Stimulated activated CD4-positive, alpha-beta T cell treated with anti-CD3 and anti-CD28 coated beads, Interleukin-2, amount 100 ng/mL, for 48 hours (primary cell): Measurements from ENCODE around the gene GANC.
"Not testable (repeated sequence)": the region's sequence is repeated elsewhere in the genome, so short reads cannot be mapped to it uniquely, and the experiment has no call there.

Experiments
- DNase-seq, 2 donors: peaks; one replicate each; pipeline ENCODE4 v3.0.0-alpha.2; 2020

The GANC gene, protein sequence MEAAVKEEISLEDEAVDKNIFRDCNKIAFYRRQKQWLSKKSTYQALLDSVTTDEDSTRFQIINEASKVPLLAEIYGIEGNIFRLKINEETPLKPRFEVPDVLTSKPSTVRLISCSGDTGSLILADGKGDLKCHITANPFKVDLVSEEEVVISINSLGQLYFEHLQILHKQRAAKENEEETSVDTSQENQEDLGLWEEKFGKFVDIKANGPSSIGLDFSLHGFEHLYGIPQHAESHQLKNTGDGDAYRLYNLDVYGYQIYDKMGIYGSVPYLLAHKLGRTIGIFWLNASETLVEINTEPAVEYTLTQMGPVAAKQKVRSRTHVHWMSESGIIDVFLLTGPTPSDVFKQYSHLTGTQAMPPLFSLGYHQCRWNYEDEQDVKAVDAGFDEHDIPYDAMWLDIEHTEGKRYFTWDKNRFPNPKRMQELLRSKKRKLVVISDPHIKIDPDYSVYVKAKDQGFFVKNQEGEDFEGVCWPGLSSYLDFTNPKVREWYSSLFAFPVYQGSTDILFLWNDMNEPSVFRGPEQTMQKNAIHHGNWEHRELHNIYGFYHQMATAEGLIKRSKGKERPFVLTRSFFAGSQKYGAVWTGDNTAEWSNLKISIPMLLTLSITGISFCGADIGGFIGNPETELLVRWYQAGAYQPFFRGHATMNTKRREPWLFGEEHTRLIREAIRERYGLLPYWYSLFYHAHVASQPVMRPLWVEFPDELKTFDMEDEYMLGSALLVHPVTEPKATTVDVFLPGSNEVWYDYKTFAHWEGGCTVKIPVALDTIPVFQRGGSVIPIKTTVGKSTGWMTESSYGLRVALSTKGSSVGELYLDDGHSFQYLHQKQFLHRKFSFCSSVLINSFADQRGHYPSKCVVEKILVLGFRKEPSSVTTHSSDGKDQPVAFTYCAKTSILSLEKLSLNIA (N-terminal part only)

GRCh38 chr15:42272939-42273899 is at the start of gene GANC, which contains the start of gene TMEM87A:
Gene GANC, plus strand, starts transcription at chr15:42273201. Its CDS starts 1,281 bp downstream, at chr15:42274482.
Gene TMEM87A, minus strand, starts transcription at chr15:42273433. Its CDS starts 35 bp downstream, at chr15:42273398.
- DNase-seq = peak; percentile 87 to 90

DNA sequence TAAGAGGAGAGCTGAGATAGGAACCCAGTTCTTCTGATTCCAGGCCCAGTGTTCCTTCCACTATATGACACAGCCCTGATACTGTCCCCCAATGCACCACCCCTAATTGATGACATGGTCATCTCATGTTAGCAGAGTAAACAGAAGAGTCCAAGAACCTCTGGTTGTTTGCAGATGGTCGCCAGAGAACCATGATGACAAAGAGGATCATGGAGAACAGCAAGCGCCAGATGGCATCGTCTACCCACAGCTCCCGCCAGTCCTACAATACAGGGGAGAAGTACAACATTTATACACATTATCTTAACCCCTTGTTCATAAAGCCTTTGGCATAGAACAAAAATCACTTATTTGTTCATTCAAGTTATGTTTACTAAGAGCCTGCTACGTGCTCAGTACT is 46.4 kb upstream of the GANC start:
- no peak for DNase-seq

DNA sequence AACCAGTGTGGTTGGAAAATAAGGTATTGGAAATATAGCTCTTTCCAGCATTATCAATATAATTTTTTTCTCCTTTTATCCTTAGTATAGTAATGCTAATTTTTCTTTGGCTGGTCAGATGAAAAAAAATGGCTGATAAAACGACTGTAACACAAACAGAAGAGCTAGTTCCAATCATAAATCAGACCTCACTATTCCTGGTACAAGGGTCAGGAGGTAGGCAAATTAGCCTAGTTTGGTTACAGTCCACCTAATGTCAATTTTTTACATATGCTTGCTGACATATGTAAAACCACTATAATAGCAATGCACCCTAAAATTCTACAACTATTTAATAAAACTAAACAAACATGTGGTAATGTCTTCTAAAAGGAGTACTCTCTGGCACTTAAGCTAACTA is 45.0 kb upstream of the GANC start:
- no peak for DNase-seq

DNA sequence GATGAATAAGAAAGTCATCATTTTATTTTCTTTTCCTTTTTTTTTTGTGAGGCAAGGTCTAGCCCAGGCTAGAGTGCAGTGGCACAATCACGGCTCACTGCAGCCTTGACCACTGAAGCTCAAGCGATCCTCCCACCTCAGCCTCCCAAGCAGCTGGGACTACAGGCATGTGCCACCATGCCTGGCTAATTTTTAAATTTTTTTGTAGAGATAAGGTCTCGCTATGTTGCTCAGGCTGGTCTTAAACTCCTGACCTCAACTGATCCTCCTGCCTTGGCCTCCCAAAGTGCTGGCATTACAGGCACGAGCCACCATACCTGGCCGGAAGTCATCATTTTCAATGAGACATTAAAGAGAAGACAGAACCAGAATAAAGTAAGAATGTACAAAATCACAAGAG is 44.0 kb upstream of the GANC start:
- DNase-seq = not testable (repeated sequence)

- no peak for DNase-seq
Measured at GRCh38 chr15:42231088-42231487, 41.9 kb upstream of the GANC start.

DNA sequence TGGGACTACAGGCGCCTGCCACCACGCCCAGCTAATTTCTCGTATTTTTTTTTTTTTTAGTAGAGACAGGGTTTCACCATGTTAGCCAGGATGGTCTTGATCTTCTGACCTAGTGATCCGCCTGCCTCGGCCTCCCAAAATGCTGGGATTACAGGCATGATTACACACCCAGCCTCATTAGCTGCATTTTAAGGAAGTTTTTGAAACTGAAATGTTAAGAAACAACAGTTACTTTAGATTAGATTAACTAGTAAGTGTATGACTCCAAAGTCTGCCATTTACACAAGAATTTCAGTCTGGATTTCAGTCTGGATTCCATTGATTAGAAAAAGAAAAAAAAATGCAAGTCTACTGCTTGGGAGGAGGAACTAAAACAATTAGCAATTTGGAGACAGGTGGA is 40.4 kb upstream of the GANC start:
- no peak for DNase-seq

DNA sequence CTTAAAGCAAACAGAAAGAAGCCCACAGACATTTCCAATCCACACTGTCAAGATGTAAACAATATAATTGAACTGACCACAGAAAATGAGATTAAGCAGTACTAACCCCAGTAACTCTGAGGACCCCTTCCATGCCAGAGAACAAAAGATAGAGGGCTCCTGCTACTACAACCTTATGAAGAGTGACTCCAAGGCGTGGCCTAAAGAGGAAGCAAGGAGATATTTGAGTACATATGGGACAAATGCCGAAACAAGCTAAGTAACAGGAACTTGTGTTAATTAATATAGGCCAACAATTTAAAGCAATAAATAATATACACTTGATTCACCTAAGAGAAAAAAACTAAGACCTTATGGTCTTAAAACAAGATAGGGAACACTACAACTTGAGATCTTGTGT is 39.9 kb upstream of the GANC start:
- no peak for DNase-seq

DNA sequence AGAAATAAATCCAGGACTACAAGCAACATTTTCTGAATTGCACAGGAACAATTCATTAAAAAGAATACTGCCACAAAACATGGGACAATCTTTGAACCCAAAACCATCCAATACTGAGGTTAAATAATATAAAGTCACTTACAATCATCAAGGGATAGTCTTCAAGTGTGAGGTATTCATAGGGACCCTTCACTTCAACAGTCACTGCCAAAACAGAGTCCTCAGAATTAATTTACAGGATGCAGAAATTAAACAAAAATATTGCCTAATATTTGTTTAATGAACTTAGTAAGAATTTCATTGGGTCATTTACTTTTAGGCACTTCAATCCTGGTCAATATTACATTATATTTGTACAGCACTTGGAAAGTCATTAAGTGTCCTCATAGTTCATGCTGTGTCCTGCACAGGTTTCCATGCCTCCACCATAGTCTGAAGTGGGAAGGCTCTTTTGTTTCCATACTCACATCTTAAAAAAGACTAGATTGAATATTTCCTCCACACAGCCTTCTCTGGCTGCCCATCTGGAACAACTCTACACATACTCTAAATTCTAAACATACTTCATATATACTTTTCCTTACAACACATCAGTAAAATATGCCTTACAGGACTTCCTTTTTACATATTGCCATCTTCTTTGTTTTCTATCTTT is 33.3 kb upstream of the GANC start:
- no peak for DNase-seq

DNA sequence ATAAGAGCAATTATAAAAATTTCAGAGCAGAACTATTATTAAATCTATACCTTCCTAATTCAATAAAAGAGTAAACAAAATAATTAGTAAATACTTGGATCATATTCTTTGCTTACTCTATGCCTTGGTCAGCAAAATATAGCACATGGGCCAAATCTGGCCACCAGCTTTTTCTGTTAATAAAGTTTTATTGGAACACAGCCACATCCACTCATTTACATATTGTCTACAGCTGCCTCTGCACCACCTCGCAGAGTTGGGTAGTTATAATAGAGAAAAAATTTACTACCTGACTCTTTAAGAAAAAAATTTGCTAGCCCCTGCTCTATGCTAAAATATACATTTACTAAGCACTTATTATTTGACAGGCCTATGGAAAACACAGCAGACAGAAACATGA is 32.2 kb upstream of the GANC start:
- DNase-seq = no peak

DNA sequence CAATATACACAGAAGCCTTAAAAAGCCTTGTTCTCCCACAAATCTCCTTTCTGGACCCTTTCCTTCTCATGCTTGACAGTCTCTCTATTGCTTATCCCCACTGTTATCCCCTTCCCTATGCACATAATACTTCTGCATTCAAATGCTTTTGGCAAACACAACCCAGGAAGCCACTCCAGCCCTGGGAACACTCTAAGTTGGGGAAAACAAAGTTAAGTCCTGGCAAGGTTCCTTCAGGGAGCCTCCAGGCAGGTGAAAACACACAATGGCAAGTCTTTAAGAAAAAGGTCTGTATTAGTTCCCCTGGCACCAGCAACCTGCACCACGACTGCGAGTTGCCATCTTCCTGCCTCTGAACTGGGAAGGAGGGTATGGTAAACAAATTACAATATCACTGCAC is 19.7 kb upstream of the GANC start:
- no peak for DNase-seq

DNA sequence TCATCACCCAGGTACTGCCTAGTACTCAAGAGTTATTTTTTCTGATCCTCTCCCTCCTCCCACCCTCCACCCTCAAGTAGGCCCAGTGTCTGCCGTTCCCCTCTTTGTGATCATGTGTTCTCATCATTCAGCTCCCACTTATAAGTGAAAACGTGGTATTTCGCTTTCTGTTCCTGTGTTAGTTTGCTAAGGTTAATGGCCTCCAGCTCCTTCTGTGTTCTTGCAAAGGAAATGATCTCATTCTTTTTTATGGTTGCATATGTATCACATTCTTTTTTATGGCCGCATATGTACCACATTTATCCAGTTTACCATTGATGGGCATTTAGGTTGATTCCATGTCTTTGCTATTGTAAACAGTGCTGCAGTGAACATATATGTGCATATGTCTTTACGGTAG is 8.2 kb upstream of the GANC start:
- no peak for DNase-seq

GRCh38 chr15:42267286-42267685 is 5.7 kb upstream of the GANC start:
- DNase-seq = no peak

DNA sequence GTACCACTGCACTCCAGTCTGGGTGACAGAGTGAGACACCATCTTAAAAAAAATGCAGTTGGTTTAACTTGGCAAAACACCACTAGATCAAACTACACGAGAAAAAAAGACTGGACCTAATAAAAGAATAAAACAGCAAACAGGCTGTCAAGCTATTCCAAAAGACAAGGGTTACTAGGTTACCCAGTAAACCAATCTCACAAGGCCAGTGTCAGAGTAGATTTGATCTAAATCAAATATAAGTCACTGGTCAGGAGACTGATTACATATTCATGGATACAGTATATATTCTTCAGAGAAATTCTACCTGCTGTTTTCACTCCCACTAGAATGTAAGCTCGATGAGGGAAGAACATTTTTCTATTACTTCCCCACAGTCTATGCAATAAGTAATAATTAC is 2.5 kb upstream of the GANC start:
- DNase-seq = no peak

GRCh38 chr15:42270996-42271395 is 2.0 kb upstream of the GANC start:
- no peak for DNase-seq

DNA sequence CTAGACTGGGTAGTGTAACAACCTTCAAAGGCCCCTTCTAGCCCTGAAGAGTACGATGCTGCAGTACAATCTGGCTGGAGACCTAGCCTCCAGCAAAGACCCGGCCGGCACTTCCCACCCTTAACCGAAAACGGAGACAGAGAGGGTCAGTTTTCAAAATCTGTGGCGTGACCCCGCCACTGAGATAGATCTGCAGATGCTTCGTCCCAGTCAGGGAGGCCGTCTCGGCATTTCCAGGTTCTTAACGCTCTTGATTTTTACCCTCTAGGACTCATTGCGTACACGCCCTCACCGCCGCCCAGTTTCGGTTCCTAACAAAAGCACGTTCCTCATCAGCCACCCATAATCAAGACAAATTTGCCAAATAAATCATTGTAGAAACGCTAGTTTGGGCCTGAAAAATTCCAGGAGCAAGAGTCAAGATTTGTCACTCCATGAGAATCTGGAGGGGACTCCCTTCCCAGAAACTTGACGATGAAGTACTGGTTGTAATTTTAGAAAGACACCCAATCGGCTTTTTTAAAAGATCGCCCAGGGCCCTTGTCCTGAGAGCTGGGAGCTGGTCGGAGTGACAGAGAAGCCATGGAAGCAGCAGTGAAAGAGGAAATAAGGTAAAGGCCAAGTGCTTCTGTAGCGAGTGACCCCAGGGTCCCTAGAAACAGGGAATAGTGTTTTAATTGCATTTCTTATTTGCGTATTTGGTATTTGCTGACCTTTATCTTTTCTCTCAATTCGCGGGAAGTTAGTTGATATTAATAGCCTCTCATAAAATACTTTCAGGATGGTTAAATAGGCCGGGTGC is 1.1 kb downstream of the GANC start:
- peak; percentile 46 to 50 for DNase-seq

- no peak for DNase-seq
Measured at GRCh38 chr15:42274702-42274989, 1.6 kb downstream of the GANC start.

DNA sequence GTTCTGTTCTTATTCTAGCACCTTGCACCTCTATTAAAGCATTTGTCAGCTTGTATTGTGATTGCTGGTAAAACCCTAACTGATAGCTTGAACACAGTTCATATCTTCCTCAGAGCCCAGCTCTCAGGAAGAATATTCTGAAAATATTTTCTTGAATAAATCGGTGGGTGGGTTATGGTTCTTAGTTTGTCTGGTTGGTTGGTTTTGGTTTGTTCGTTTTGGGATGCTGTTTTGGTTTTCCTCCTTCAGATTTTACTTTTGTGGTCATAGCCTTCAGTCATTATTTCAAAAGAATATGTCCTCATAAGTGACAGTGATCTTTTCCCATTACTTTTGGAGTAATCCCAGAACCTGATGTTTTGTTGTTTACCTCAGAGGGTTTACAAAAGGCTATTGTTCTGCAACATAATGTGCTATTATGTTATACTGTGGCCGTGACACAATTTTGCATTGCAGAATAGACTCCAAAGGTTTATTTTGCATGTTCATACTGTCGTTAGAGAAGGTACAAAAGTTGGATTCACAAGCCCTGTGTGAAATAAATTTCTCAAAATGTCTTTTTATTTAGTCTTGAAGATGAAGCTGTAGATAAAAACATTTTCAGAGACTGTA is 2.9 kb downstream of the GANC start:
- no peak for DNase-seq

DNA sequence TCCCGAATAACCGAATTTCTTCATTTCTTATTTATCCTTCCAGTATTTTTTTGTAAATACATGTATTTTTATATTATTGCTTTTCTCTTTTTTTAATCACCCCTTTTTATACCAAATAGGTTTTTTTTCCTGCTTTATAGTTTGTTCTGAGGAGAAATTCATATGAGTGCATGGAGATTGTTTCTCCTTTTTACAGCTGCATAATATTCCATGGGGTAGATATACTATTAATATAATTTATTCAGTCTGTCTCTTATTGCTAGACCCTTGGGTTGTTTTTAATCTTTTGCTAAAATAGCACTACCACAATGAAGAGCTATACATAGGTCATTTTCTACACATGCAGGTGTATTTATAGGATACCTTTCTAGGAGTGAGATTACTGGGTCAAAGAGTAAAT is 3.8 kb downstream of the GANC start:
- DNase-seq = no peak

DNA sequence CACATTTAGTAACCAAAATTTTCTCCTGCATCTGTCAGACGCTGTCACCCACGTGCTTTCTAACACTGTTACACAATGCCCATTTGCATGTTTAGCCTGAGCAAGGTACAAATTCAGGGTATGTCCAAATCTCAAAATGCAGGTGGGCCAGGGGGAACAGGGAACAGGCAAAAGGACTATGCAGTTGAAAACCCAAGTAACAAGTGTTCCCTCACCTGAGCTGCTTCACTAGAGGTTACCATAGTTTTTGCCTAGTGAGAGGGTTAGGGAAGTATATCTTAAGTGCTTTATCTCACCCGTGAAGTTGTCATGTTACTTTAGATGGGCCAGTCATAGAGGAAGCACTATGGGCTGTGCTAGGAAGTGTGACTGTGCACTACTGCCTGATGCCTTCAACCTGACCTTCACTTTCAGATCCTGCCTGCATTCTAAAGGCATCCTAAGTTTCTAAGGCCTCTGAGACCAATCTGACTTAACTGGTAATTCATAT is 6.3 kb downstream of the GANC start:
- DNase-seq = no peak

DNA sequence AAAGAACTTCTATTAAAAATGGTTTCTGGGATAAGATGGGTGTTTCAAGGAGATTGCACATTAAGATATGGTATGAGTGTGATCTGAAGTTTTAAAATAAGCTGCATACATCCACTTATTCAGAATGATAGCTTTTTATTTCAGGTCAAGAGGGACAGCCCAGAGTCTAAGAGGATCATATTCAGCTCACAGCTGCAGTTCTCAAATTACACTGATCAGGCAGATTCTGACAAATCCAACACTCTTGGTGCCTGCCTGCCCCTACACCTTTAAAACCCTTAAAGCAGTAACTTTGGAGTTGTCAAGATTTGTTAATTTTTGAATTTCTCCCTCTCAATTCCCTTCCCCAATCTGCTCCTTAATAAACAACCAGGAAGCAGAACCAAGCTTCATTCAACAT is 9.3 kb downstream of the GANC start:
- DNase-seq = no peak

DNA sequence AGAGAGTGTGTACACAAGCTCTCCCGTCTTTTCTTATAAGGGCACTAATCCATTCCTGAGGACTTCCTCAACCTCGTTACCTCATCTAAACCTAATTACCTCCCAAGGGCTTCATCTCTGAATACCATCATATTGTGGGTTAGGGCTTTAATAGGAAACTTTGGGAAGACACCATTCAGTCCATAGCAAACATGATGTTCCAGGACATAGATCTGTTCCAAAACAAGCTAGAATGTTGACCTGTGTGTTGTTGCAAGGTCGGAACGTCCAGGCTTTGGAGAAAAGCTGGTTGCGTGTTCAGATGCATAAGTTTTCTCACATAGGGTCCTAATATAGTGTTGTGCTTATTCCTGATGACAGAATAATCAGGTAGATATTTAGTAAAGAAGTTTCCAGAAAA is 9.9 kb downstream of the GANC start:
- no peak for DNase-seq
